B cell (primary cell): ENCODE data around the gene MRNIP. TPM values are rescaled to one million over a fixed set of nuclear protein-coding genes. Genes with fewer than 3 reads are reported as not detected.

ENCODE experiments used
- ATAC-seq: fragments of 200-7000 bp; cut with Tn5 transposase; one replicate; pipeline ENCODE4 v1.10.0; 2021; ENCODE audit warnings: low read depth, mild to moderate bottlenecking, moderate number of reproducible peaks, moderate library complexity
- CTCF ChIA-PET: fragments of 350-600 bp; sonication (Branson Sonifier 250); formaldehyde crosslinking; loops from one replicate; lab custom pipeline; 2021; ENCODE audit warnings: antibody characterized with exemption, inconsistent platforms; lab: Charles Lee
- POLR2A ChIA-PET: fragments of 350-600 bp; sonication (Branson Sonifier 250); formaldehyde crosslinking; loops from one replicate; lab custom pipeline; 2021; ENCODE audit warnings: antibody characterized with exemption; lab: Charles Lee
- DNase-seq: peaks from one replicate; pipeline ENCODE4 v3.0.0; 2013
- H2AFZ ChIP-seq: 2 replicates; pipeline ENCODE4 v1.6.1; 2012; ENCODE audit warnings: mild to moderate bottlenecking, low read depth, low read length; ENCODE audit not compliant: insufficient read depth, poor library complexity, severe bottlenecking
- H3K27ac ChIP-seq, 2 donors: 1 replicate in 1 of 2; 2 replicates in 1 of 2; pipeline ENCODE4 v1.5.1; 2012 to 2013; ENCODE audit warnings: low read length in 2 of 2, mild to moderate bottlenecking in 2 of 2, moderate library complexity in 1 of 2
- H3K27me3 ChIP-seq, 4 experiments: fragments of 200-600 bp in 1 of 4; sonication (generic) in 1 of 4; replicated peaks in 1 of 4; 1 replicate in 2 of 4; 2 replicates in 2 of 4; pipeline versions ENCODE4 v1.6.1 to v1.7.0; 2013 to 2016; ENCODE audit warnings: low read length in 3 of 4, mild to moderate bottlenecking in 2 of 4, mixed read lengths in 1 of 4, moderate library complexity in 1 of 4; ENCODE audit not compliant: insufficient read depth in 4 of 4, control insufficient read depth in 3 of 4; ENCODE audit errors: control extremely low read depth in 1 of 4
- H3K36me3 ChIP-seq, 2 experiments: replicated peaks in 1 of 2; 1 replicate in 1 of 2; 2 replicates in 1 of 2; pipeline versions ENCODE4 v1.6.1 to v1.7.1; 2013; ENCODE audit warnings: low read length in 1 of 2; ENCODE audit not compliant: insufficient read depth in 2 of 2, control insufficient read depth in 1 of 2; ENCODE audit errors: control extremely low read depth in 1 of 2, extremely low read depth in 1 of 2
- H3K4me1 ChIP-seq, 2 donors: fragments of 200-600 bp in 1 of 2; sonication (generic) in 1 of 2; 1 replicate in 1 of 2; 2 replicates in 1 of 2; pipeline versions ENCODE4 v1.5.1 to v1.6.1; 2013 to 2017; ENCODE audit warnings: low read length in 2 of 2; ENCODE audit not compliant: control insufficient read depth in 2 of 2, insufficient read depth in 2 of 2
- H3K4me2 ChIP-seq: replicated peaks from 2 replicates; pipeline ENCODE3; 2012; ENCODE audit warnings: mild to moderate bottlenecking, low read depth, low read length; ENCODE audit not compliant: poor library complexity, severe bottlenecking
- H3K4me3 ChIP-seq, 5 experiments: fragments of 200-600 bp in 1 of 5; sonication (generic) in 1 of 5; 1 replicate in 3 of 5; 2 replicates in 2 of 5; pipeline versions ENCODE4 v1.5.1 to v1.7.0; 2011 to 2016; ENCODE audit warnings: low read length in 4 of 5, mild to moderate bottlenecking in 4 of 5, low read depth in 2 of 5, control low read depth in 1 of 5, moderate library complexity in 1 of 5; ENCODE audit not compliant: insufficient read depth in 1 of 5; ENCODE audit errors: control extremely low read depth in 1 of 5, extremely low read depth in 1 of 5
- H3K79me2 ChIP-seq: fragments of 200-600 bp; sonication (generic); one replicate; pipeline ENCODE4 v1.6.0; 2016; ENCODE audit warnings: low read length; ENCODE audit not compliant: control insufficient read depth, insufficient read depth
- H3K9ac ChIP-seq: fragments of 200-600 bp; sonication (generic); 2 replicates; pipeline ENCODE4 v1.6.1; 2017; ENCODE audit warnings: mild to moderate bottlenecking, low read length, moderate library complexity
- H3K9me3 ChIP-seq, 3 donors: one replicate each; pipeline versions ENCODE4 v1.6.1 to v1.7.1; 2013; ENCODE audit warnings: low read length in 2 of 3; ENCODE audit not compliant: control insufficient read depth in 2 of 3, insufficient read depth in 1 of 3; ENCODE audit errors: control extremely low read depth in 1 of 3
- H4K20me1 ChIP-seq: 2 replicates; pipeline ENCODE4 v1.6.0; 2012; ENCODE audit warnings: mild to moderate bottlenecking, low read length; ENCODE audit not compliant: insufficient read depth, control insufficient read depth, poor library complexity, severe bottlenecking
- H3K27ac Mint-ChIP-seq: one replicate; pipeline ENCODE4 v1.8.0; 2021; ENCODE audit warnings: mixed read lengths
- H3K27me3 Mint-ChIP-seq: one replicate; pipeline ENCODE4 v1.8.0; 2021; ENCODE audit warnings: mixed read lengths
- H3K4me1 Mint-ChIP-seq: one replicate; pipeline ENCODE4 v1.8.0; 2021; ENCODE audit warnings: mixed read lengths
- H3K4me3 Mint-ChIP-seq: one replicate; pipeline ENCODE4 v1.8.0; 2021; ENCODE audit warnings: mixed read lengths
- H3K9me3 Mint-ChIP-seq: one replicate; pipeline ENCODE4 v1.8.0; 2022; ENCODE audit warnings: mixed read lengths; ENCODE audit not compliant: insufficient read depth
- EZH2 ChIP-seq: IDR thresholded peaks from 2 replicates; pipeline ENCODE4 v1.6.1; 2012; ENCODE audit warnings: borderline replicate concordance, low read depth, mild to moderate bottlenecking, moderate library complexity, low read length; ENCODE audit not compliant: insufficient read depth, poor library complexity, severe bottlenecking
- WGBS: methylation state at CpG from one replicate; pipeline ENCODE4 v1.1.5; 2013; ENCODE audit warnings: missing lambda C conversion rate; ENCODE audit not compliant: insufficient coverage; 5-methylcytosine and 5-hydroxymethylcytosine counted together
- intact Hi-C: fragments of 100-400 bp; cut with micrococcal nuclease; formaldehyde crosslinking; loops from one replicate; pipeline ENCODE4 v1.10.0; 2022
- polyA plus RNA-seq: library from polyadenylated mRNA; depleted of rRNA; stranded (reverse); fragments of >200 nt; gene quantifications from 2 replicates; pipeline ENCODE4 v1.2.3, GENCODE V29; 2012
- total RNA-seq, 2 donors: library from RNA; stranded (reverse); fragments of 120-200 nt in 1 of 2; gene quantifications; 1 replicate in 1 of 2; 2 replicates in 1 of 2; pipeline versions ENCODE4 v1.2.3 to v1.2.4, GENCODE V29; 2013 to 2022
- TF ChIP-seq, protein P1 (sequence below): fragments of 200-600 bp; IDR thresholded peaks from one replicate; pipeline ENCODE4 v1.8.0; 2022; ENCODE audit warnings: antibody characterized with exemption, mild to moderate bottlenecking

MRNIP gene
- total and polyA plus RNA-seq, 2 donors (not counting 1 experiment from before 2014, with no cell fraction given): 152 to 178 TPM

DNA sequence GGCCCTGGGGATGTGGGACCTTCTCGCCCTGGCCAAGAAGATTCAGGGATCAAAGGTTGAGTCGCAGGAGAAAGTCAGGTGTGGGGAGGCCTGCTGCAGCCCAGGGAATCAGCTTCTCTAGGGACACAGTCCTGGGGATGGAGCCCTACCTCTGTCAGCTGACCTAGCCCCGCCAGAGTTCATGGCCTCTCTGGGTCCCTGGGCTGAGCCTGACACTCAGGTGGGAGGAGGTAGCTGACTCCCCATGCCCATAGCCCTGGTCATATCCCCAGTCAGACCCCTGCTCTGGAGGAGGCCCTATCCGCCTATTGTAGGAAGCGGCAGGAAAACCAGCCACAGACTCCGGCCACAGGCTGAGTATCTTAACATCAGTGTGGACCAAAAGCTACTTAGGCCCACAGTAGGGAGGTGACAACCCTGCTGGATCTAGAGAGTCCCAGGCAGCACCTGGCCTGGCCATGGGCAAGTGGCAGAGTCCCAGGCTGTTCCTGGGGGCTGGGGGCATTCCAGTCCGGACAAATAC, 15.0 kb upstream of the MRNIP start:
- H3K36me3 ChIP-seq: peaks cover 1 to 66% of the 10 kb centered on the region in 2 experiments
- no peaks in the 10 kb centered on the region for H3K27me3 ChIP-seq
- H3K9me3 ChIP-seq: no peaks in the 10 kb centered on the region
- H3K4me2 ChIP-seq: no peak overlapping the region
- no peaks in the 10 kb centered on the region for H4K20me1 ChIP-seq
- DNase-seq: no peak
- Mint-ChIP-seq H3K4me1 (no peaks in the 10 kb centered on the region), H3K27me3 (no peaks in the 10 kb centered on the region), H3K9me3 (no peaks in the 10 kb centered on the region), H3K27ac (no peak overlapping the region), H3K4me3 (no peak overlapping the region)
- intact Hi-C loops: no loop called here
- no peaks in the 10 kb centered on the region for H3K79me2 ChIP-seq
- H3K27ac ChIP-seq: no peak overlapping the region
- whole genome bisulfite sequencing: 100% methylated on average over 6 of the region's 7 CpGs
- ChIA-PET CTCF (no interaction called here), POLR2A (no interaction called here)
- ATAC-seq: no peak
- no peak for TF ChIP-seq EZH2
- TF ChIP-seq, protein P1, sequence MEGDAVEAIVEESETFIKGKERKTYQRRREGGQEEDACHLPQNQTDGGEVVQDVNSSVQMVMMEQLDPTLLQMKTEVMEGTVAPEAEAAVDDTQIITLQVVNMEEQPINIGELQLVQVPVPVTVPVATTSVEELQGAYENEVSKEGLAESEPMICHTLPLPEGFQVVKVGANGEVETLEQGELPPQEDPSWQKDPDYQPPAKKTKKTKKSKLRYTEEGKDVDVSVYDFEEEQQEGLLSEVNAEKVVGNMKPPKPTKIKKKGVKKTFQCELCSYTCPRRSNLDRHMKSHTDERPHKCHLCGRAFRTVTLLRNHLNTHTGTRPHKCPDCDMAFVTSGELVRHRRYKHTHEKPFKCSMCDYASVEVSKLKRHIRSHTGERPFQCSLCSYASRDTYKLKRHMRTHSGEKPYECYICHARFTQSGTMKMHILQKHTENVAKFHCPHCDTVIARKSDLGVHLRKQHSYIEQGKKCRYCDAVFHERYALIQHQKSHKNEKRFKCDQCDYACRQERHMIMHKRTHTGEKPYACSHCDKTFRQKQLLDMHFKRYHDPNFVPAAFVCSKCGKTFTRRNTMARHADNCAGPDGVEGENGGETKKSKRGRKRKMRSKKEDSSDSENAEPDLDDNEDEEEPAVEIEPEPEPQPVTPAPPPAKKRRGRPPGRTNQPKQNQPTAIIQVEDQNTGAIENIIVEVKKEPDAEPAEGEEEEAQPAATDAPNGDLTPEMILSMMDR: no peak
- no peaks in the 10 kb centered on the region for H3K4me1 ChIP-seq
- no peak overlapping the region for H3K4me3 ChIP-seq
- H2AFZ ChIP-seq: no peak overlapping the region
- H3K9ac ChIP-seq: no peak overlapping the region

DNA sequence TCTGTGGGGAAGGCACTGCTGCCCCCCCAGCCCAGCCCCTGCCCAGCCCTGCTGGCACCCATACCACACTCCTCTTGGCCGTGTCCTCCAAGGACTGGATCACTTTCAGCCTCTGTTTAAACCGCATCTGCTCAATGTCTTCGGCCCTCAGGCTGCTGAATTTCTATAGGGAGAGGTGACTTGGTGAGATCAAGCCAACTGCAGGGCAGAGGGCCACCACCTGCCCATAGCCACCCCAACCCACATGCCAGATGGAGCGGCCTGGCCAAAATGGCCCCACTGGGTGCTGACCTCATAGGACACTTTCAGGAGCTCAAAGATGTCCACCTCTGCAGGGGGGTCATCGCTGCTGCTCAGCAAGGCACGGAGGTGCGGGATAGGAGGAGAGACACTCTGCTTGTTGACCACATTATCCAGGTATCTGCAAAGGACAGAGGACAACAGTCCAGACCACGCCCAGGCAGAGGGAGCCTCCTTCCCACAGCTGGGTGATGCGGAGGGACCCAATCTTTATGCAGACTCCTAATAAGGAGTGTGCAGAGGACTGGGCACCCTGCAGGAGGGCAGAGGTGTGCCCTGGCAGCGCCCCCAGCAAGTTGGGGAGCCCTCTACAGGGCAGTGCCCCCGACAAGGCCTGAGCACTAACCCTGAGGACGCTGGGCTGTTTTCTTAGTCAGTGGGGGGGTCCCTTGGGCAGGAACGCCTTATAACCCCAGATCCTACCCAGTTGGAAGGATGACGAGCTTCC, 14.4 kb upstream of the MRNIP start:
- Histone ChIP-seq H3K79me2 (no peaks in the 10 kb centered on the region), H3K36me3 (peaks cover 1 to 64% of the 10 kb centered on the region in 2 experiments), H4K20me1 (no peaks in the 10 kb centered on the region), H3K9me3 (no peaks in the 10 kb centered on the region), H3K4me1 (no peaks in the 10 kb centered on the region), H2AFZ (no peak overlapping the region), H3K4me3 (no peak overlapping the region), H3K9ac (no peak overlapping the region), H3K27ac (no peak overlapping the region), H3K27me3 (no peaks in the 10 kb centered on the region), H3K4me2 (no peak overlapping the region)
- ChIA-PET CTCF (no interaction called here), POLR2A (no interaction called here)
- Mint-ChIP-seq H3K27me3 (no peaks in the 10 kb centered on the region), H3K27ac (no peak overlapping the region), H3K9me3 (no peaks in the 10 kb centered on the region), H3K4me3 (no peak overlapping the region), H3K4me1 (no peaks in the 10 kb centered on the region)
- TF ChIP-seq, protein P1: no peak
- TF ChIP-seq EZH2: no peak
- DNase-seq: no peak
- no peak for ATAC-seq
- 96% methylated on average over 11 of the region's 14 CpGs for WGBS
- intact Hi-C loops: no loop called here
